ENCODE measurements around the gene FAM222A. TPM values are rescaled to one million over a fixed set of nuclear protein-coding genes. Genes with fewer than 3 reads are reported as not detected.

The FAM222A gene
- total and polyA plus RNA-seq, 12 donors: 9.2 to 57.8 (median 25.3) TPM

DNA sequence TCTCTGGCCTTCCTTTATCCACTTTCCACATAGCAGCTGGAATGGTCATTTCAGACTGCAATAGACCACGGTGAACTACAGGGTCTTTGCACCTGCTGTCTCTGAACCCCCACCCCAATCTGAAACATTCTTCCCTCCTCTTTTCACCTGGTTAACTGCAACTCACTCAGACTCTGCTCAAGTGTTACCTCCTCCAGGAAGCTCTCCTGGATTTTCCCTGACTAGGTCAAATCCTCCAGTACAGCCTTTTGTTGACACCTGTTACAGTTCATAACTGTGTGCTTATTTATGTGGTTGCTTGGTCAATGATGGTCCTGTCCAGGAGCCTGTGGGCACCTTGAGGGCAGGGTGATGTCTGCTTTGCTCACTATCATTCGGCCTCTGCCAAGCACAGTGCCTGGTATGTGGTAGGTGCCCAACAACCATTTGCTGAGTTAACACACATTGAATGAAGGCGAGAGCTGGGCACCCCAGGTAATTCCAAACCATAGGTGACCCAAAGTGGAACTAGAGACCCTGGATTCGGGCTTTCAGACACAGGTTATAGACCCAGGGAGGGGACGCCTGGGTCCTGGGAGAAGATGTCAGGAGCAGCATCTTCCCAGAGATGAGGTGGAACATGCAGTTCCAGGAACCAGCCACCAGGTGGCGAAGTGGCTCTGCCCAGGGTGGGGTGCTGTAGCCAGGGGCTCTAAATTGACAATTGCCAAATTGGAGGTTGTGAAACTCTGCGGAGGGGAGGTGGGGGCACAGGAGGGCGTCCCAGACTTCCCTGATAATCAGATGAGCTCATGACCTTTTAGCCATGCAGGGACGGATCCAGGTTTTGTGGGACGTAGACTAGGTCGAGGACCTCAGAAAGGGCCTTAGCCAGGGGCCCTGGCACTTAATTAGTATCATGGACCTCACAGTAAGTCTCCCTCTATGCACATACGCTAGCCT, 91.5 kb downstream of the FAM222A start:
- no peaks in the 10 kb centered on the region for H3K36me3 ChIP-seq (replicated peaks in 1 of 2)
- H3K4me1 ChIP-seq (replicated peaks in 1 of 2): no peaks in the 10 kb centered on the region
- no peak for TF ChIP-seq POLR2A (IDR thresholded peaks at IDR 0.05)
- TF ChIP-seq, protein P1, sequence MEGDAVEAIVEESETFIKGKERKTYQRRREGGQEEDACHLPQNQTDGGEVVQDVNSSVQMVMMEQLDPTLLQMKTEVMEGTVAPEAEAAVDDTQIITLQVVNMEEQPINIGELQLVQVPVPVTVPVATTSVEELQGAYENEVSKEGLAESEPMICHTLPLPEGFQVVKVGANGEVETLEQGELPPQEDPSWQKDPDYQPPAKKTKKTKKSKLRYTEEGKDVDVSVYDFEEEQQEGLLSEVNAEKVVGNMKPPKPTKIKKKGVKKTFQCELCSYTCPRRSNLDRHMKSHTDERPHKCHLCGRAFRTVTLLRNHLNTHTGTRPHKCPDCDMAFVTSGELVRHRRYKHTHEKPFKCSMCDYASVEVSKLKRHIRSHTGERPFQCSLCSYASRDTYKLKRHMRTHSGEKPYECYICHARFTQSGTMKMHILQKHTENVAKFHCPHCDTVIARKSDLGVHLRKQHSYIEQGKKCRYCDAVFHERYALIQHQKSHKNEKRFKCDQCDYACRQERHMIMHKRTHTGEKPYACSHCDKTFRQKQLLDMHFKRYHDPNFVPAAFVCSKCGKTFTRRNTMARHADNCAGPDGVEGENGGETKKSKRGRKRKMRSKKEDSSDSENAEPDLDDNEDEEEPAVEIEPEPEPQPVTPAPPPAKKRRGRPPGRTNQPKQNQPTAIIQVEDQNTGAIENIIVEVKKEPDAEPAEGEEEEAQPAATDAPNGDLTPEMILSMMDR (IDR thresholded peaks at IDR 0.05): peak; percentile 91 to 98 (median 94)
- no peak overlapping the region for H3K27ac ChIP-seq
- 25 to 38% (median 34%) methylated on average over 9 to 12 of the region's 12 CpGs for WGBS, 4 donors
- peak; percentile 60 to 83 (median 65) for DNase-seq
- no peaks in the 10 kb centered on the region for H3K27me3 ChIP-seq
- intact Hi-C loops (cut with DNase I): loop anchor here (2.0 to 5.0 kb wide), 2 partner anchors 37 to 76 kb away; partner anchors contain the start of gene GLTP (in 1 of the 2)
- H3K9me3 ChIP-seq (replicated peaks in 1 of 3): no peaks in the 10 kb centered on the region
- no peak overlapping the region for H3K4me3 ChIP-seq

DNA sequence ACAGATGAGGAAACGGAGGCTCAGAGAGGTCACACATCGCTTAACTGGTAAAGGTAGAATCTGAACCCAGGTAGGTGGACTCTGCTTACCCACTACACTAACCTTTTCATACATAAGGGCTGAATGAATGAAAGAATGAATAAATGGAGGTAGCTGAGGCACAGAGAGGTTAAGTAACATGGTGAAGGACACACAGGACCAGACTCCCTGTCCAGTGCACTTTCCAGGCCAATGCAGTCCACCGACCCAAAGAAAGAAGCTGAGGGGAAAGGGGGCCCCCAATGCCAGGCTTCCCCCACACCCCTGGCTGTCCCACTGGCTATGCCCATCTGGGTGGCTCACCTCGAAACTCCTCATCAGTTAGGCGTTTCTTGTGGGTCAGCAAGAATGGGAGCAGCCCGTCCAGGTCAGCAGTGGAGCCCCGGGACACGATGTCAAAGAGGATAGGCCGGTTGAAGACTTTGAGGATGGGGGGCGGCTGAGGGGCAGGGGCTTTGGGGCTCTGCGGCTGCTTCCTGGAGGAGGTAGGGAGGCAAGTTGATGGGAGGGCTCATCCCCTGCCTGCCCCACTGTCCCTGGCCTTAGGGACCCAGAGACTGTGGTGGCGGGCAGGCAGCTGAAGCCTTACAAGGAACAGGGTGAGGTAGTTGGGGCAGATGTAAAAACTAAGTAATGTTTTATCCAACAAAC, 94.5 kb downstream of the FAM222A start:
- Histone ChIP-seq H3K36me3 (replicated peaks in 1 of 2) (no peaks in the 10 kb centered on the region), H3K27ac (no peak overlapping the region), H3K4me1 (replicated peaks in 1 of 2) (no peaks in the 10 kb centered on the region), H3K9me3 (replicated peaks in 1 of 3) (no peaks in the 10 kb centered on the region), H3K4me3 (no peak overlapping the region), H3K27me3 (no peaks in the 10 kb centered on the region)
- intact Hi-C loops (cut with DNase I): loop anchor here (2.0 to 5.0 kb wide), 2 partner anchors 34 to 37 kb away; no protein-coding TSS in a partner anchor
- DNase-seq: no peak
- 91 to 94% (median 93%) methylated on average over 12 of the region's 12 CpGs for WGBS, 4 donors
- TF ChIP-seq, protein P1 (IDR thresholded peaks at IDR 0.05): no peak
- no peak for TF ChIP-seq POLR2A (IDR thresholded peaks at IDR 0.05)

DNA sequence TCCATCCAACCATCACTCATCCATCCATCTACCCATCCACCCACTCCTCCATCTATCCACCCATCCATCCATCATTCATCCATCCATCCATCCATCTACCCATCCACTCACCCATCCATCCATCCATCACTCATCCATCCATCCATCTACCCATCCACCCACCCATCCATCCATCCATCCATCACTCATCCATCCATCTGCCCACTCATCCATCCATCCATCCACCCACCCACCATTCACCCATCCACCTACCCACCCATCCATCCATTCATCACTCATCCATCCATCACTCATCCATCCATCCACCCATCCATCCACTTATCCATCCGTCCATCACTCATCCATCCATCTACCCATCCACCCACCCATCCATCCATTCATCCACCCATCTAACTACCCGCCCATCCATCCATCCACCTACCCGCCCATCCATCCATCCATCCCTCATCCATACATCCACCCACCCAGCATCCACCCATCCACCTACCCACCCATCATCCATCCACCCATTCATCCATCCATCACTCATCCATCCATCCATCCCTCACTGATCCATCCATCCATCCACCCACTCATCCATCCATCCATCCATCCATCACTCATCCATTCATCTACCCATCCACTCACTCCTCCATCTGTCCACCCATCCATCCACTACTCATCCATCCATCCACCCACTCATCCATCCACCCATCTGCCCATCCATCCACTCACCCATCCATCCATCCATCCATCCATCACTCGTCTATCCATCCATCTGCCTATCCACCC, 95.4 kb downstream of the FAM222A start:
- Histone ChIP-seq H3K36me3 (replicated peaks in 1 of 2) (no peaks in the 10 kb centered on the region), H3K4me1 (replicated peaks in 1 of 2) (no peaks in the 10 kb centered on the region), H3K9me3 (replicated peaks in 1 of 3) (no peaks in the 10 kb centered on the region), H3K4me3 (no peak overlapping the region), H3K27ac (no peak overlapping the region), H3K27me3 (no peaks in the 10 kb centered on the region)
- DNase-seq: no peak
- TF ChIP-seq, protein P1 (IDR thresholded peaks at IDR 0.05): no peak
- no peak for TF ChIP-seq POLR2A (IDR thresholded peaks at IDR 0.05)
- 83 to 94% (median 90%) methylated on average over 4 of the region's 4 CpGs for WGBS, 4 donors
- intact Hi-C loops (cut with DNase I): loop anchor here (2.0 to 5.0 kb wide), 2 partner anchors 33 to 36 kb away; no protein-coding TSS in a partner anchor
